ENCODE results near the gene PKN1.

Gene PKN1

DNA sequence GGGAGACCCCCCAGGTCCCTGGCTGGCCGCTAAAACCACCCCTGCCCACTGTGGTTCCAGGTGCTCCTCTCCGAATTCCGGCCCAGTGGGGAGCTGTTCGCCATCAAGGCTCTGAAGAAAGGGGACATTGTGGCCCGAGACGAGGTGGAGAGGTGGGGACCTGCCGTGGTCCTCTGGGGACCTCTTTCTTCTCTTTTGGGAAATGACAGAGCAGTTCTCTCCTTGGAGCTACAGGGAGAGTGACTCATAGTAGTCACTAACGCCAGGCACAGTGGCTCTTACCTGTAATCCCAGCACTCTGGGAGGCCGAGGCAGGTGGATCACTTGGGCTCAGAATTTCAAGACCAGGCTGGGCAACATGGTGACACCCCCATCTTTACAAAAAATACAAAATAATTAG is 34.7 kb downstream of the PKN1 start:
- no peak for DNase-seq

DNA sequence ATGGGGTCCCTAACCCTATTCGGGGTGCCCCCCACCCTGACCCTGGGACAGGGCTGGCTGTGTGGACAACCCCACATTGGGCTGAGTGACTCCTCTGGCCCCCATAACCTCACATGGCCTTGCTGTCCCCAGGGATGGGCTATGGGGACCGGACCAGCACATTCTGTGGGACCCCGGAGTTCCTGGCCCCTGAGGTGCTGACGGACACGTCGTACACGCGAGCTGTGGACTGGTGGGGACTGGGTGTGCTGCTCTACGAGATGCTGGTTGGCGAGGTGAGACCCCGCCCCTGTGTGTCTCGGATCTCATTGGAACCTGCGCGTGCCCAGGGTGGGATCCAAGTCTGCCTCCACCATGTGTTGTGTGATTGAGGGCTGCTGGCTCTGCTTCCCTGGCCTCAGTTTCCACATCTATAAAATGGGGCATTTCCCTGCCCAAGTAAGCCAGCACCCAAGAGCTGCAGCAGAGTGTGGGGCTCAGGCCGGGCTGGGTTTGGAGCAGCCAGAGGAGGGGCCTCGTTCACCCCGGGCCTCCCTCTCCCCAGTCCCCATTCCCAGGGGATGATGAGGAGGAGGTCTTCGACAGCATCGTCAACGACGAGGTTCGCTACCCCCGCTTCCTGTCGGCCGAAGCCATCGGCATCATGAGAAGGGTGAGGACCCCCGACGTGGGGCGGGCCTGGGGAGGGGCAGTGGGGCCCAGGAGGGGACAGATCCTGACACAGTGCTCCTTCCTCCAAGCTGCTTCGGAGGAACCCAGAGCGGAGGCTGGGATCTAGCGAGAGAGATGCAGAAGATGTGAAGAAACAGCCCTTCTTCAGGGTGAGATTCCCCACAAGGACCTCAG is 37.1 kb downstream of the PKN1 start:
- DNase-seq = no peak

DNA sequence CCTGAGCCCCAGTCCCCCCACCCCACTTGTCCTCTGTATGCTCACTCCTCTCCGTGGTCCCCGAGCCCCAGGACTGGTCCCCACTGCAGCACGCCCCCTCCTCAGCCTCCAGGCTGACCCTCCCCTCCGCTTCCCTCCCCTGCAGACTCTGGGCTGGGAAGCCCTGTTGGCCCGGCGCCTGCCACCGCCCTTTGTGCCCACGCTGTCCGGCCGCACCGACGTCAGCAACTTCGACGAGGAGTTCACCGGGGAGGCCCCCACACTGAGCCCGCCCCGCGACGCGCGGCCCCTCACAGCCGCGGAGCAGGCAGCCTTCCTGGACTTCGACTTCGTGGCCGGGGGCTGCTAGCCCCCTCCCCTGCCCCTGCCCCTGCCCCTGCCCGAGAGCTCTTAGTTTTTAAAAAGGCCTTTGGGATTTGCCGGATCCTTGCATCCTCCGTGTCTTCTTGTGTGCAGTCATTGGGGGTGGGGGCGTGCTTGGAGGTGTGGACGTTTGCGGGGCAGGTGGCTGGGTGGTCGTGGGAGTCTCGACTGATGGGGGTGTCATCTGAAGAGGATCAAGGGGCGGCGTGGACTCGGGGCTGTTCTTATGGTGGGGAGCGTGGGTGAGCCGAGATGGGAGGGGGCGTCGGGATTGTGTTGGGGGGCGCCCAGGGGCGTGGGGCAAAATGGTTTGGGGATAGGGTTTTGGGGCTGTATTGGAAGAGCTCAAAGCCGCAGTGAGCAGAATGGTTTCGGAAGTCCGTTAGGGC is 38.5 kb downstream of the PKN1 start:
- DNase-seq = no peak

DNA sequence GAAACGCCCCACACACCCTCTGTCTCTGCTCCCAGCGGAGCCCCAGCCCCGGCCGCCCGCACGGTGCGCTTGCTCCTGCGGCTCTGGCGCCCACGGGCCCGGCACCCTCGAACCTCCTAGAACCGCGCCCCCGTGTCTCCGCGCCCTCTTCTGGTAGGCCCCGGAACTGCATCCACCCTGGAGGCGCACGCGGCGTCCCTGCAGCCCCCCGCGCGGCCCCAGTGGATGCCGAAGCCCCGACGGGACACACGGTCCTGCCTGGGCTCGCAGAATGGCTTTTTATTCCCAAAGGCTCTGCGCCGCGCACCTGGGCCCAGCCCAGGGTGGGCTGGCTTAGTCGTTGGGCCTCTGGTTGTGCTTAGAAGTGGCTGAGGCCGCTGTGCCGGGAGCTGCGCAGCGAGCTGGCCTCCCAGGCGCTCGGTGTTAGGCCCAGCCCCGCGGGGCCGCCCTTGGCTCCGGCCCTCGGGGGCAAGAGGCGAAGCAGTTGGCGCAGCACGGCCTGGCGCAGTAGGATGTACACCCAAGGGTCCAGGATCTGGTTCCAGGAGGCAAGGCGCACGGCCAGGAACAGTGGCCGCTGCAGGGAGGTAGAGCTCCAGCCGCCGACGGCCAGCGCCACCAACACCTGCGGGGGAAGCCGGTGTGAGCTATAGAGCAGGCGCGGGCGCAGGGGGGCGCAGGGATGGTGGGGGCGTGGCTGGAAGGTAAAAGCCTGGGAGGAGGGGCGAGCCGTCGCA is 39.3 kb downstream of the PKN1 start:
- DNase-seq = peak; percentile 90

DNA sequence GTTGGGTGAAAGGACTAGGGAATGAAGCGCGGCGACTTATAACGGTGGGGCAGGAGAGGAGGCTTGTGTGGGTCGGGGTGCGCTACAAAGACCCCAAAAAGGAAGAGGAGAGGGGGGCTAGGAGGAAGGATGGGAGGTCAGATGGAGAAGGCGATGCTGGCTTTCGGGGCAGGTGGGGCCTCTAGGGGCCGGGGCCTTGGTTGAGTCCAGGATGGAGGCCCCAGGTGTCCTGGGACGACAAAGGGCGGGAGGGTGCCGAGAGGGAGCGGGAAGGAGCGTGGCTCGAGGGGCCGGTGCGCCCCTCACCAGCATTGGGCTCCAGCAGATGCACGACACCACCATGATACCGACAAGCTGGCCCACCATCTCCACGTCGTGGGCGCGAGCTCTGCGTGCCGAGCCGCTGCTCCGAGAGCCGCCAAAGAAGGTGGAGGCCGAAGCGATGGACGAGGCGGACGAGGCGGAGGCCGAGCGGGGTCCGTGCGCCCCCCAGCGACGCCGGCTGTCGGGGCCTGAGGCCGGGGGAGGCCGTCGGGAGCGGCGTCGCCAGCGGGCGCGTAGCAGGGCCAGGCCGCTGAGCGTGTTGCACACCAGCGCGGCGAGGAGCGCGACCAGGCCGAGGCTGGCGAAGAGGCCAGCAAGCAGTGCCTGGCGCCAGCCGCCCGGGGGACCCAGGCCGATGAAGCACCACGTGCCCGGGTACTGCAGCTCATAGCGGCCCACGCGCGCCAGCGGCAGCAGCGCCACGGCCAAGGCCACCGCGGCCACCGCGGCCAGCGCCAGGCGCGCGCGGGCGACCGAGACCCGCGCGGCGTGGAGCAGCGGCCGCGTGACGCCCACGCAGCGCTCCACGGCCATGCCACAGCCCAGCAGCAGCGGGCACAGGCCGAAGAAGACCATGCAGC is 40.2 kb downstream of the PKN1 start:
- no peak for DNase-seq

DNA sequence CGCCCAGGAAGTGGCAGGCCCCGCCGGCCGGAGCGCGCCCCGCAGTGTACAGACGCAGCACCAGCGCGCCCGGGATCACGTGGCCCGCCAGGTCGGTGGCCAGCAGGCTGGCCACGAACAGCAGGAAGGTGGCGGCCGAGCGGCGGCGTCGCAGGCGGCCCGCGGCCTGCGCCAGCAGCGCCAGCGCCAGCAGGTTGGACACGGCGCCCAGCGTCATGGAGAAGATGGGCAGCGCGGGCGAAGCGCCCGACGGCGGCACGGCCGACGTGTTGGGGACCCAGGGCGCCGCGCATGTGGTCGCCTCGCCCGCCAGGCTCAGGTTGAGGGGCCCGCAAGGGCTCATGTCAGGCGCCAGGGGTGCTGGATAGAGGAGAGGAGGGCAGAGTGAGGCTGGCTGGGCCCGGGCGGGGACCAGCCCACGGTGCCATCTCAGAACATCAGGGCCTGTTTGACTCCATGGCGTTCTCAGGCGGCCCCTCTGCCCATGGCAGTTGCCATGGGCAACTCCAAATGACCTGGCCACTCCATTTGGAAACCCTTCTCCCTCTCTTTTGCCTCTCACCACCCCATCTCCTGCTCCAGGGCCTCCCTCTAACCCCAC is 41.0 kb downstream of the PKN1 start:
- no peak for DNase-seq

DNA sequence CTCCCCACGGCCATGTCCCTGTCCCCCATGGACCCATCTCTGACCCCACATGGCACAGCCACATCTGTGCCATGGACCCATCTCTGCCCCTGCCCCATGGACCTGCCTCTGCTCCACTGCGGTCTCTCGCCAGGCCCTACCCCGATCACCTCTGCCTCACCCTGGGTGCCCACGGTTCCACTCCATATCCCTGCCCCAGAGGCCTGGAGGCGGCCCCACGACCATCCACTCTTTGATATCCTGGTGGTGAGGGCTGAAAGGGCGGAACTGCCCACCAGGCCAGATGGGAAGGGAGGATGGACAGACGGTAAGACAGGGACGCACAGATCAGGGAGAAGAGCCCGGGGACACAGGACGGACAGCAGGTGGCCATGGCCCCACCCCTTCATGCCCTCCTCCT is 41.7 kb downstream of the PKN1 start:
- DNase-seq = no peak

DNA sequence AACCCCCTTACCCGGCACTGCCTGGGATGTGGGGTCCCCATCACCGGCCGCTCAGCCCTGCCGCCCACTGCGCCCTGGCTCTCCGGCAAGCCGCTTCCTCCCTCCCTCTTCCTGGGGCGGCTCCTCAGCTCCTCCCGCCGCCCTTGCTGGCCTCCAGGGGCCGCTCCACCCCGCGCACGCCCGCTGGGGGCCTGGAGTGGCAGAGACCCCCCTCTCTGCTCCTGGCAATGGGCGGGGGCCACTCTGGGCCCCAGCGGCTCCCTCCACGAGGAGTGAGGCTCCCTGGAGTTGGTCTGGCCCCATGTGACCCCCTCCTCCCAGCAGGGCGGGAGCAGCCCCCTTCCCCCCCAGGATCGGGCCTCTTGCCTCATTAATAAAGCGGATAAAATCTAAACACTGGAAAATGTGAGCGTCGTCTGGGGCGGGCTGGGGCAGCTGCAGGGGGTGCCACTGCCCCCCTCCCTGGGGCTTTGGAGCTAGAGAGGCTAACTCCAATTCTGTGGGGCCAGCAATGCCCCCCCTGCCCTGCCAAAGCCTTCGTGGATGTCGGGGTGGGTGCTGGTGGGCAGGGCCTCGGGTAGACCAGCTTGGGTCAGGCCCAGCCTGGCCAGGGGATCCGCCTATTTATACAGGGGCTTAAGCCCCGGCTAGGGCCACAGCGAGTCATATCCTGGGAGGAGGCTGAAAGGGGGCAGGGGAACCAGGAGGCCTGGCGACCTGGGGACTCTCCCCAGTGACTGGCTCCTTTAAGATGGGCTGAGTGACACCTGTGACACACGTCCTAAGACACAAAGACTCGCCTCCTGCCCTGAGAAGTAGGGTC is 42.4 kb downstream of the PKN1 start, which contains the start of gene PTGER1:
PTGER1 (minus strand) TSS at position 104 of the 823 bp plus-strand sequence. CDS start 1,034 bp downstream, outside the sequence.
- no peak for DNase-seq

DNA sequence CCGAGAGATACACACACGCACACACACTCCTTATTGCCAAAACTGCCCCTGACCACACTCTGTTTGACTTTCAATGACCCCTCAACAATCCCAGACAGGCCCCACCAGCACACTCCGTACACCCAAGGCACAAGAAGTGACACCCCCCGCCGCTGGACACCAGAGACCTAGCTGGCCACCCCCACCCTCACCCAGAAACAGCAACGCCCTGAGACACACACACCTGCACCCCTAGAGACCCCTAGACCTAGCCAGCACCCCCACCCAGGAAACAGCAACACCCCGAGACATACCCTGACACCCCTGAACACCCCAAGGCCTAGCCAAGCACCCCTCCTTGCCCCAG is 43.2 kb downstream of the PKN1 start:
- no peak for DNase-seq

DNA sequence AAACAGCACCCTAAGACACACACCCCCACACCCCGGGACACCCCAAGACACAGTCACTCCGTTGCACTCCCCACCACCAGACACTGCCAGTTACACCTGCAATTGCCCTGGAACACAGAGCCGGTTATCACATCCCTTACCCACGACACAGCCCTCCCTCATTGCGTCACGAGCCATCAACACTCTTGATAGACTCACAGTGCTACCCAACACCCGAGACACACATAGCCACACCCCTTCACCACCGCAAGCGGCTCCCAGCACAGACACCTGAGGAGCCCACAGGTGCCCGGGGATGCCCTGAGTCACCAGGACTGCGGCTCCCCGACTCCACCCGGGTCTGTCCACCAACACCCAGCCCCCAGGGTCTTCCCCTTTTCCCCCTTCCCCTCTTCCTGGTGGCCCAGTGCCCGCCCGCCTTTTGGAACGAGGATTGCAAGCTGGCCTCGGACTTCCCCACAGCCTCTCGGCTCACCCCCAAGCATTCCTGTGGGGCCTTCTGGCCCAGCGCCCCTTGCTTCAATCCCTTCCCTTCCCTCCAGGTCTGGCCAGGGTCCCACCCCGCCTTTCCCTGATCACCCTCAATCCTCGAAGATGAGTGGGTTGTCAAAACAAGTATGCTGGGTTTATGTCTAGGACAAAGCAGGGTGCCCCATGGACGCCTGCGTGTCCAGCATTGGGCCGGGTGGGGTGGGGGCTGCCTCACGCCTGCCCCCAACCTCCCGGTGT is 43.7 kb downstream of the PKN1 start:
- no peak for DNase-seq

DNA sequence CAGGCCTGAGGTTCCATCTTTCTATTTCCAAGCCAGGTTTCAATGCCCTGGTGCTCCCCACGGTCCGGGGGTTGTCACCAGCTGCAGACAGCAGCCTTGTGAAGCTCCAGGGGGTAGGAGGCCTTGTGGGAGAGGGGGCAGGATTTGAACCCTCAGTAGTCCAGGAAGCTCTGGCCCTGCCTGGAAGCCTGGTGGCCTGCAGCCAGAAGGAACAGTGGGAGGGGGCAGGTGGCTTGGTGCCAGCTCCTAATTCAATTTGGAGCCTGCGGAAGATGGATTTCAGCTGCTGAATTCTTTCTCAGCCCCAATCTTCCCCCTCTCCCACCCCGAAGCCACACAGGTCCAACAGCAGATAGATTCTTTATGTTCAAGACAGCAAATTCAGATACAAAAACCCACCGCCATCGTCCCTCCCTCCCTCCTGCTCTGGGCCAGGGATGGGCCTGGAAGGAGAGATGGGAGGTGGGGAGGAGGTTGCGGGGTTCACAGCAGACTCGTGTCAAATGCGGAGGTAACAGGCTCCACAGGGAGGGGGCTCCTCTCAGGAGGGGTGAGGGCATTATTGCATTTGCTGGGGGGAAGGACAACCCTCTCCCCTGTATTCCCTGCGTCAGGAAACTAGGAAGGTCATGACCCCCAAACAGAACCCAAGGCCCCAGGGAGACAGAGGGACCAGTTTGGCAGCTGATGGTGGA is 44.5 kb downstream of the PKN1 start:
- no peak for DNase-seq

DNA sequence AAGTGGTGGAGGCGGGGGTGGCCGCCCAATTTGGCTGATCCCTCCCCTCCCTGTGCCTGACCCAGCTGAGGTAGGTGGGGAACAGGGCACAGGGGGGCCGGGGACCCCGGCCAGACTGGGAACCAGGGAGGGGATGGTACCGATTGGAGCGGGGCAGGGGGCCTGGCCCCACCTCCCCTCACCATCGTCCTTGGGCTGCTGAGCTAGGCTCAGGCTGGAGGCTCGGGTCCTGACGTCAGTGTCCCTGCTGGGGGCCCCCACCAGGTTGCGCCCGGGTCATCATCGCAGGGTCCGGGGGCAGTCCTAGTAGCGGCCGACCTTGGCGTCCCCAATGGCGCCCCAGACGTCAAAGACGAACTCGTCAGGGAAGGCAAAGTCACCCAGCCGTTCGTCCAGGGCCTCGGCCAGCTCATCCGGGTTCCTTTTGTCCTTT is 45.0 kb downstream of the PKN1 start:
- no peak for DNase-seq

DNA sequence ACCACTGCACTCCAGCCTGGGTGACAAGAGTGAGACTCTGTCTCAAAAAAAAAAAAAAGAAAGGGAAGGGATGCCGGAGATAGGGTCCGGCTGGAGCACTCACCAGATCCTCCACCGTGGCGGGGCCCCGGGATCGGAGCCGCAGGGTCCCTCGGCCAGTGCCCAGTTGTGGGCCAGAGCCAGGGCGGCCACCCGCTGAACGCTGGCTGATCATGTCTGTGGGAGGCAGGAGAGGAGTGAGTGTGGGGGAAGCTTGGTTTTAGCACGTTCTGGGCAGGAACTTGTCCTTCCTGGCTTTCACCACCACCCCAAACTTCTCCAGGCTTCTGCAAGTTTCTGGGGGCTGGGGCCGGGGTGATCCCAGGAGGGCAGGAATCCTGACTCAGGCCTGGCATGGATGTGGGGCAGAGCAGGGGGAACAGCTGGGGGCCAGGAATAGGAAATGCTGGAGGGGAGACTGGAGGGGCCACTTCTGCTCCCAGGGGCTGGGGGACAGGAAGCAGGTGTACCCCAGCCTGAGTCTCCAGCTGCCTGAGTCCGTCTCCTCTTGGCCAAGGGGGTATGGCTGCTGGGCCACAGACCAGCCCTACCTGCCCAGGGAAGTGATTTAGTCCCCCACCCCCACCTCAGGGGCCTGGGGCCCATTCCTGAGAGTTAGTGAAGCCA is 46.3 kb downstream of the PKN1 start:
- no peak for DNase-seq

DNA sequence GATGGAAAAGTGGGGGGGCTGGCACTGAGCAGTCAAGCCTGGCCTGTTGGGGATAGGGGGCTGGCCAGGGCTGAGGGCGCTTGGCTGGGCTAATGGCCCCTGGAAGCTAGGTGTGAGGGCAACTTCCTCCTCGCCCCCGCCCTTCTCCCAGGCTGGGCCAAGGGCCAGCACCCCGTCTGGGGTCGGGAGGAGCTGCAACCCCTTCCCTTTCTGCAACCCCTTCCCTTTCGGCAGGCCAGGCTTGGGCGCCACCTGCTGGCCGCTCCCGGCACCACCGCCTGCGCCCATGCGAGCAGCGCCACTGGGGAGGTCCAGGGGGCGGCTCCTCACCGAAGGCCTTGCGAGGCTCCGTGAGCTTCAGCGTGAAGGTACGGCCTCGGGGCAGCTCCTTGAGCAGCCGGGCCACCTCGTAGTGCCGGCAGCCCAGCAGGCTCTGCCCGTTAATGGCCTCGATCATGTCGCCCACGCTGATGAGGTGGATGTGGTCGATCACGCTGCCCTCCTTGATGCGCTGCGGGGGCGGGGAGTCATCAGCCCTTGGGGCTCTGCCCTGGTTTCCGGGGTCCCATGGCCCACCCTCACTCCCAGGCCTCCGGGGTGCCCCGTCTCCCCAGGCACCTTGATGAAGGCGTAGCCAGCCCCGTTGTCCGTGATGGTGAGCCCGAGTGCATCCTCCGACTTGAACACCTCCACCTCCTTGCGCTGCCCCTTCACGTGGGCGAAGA is 47.0 kb downstream of the PKN1 start:
- peak; percentile 55 for DNase-seq

DNA sequence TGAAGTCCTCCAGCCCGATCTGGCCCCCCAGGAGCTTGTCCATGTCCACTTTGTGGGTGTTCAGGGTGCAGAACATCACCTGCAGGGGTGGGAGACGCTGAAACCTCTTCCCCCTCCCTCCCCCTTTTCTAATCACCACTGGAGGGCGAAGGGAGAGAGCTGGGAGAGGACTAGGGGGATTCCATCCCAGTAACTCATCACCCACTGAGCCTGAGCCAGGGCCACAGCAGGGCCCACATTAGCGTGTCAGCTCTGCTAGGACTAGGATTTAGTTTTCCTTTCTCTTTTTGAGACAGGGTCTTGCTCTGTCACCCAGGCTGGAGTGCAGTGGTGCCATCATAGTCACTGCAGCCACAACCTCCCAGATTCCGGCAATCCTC is 47.6 kb downstream of the PKN1 start:
- no peak for DNase-seq

DNA sequence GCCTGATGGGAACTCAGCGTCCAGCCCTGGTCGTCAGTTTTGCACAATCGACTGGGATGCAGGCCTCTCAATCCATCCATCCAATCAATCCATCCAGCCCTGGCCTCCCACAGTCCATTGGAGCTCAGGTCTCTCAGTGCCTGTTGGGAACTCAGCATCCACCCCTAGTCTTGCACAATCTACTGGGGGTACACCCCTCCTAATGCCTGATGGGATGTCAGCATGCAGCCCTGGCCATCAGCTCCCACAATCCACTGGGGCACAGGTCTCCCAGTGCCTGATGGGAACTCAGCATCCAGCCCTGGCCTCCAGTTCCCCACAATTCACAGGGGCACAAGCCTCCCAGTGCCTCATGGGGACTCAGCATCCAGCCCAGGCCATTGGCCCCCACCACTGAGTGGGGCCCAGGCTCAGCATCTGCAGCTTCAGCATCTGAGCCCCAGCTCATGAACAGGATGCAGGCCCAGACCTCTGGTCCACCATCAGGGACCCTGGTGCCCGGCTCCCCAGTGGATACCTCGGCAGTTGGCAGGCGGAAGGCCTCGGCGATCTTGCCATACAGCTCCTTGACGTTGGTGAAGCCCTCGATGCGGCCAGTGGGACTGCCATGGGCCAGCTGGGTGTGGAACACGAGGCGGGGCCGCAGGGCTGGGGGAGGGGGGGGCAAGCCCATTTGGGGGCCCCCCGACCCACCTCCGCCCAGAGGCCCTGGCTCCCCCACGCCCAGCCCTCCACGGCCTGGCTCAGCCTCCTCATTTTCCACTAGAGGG is 49.3 kb downstream of the PKN1 start:
- no peak for DNase-seq

DNA sequence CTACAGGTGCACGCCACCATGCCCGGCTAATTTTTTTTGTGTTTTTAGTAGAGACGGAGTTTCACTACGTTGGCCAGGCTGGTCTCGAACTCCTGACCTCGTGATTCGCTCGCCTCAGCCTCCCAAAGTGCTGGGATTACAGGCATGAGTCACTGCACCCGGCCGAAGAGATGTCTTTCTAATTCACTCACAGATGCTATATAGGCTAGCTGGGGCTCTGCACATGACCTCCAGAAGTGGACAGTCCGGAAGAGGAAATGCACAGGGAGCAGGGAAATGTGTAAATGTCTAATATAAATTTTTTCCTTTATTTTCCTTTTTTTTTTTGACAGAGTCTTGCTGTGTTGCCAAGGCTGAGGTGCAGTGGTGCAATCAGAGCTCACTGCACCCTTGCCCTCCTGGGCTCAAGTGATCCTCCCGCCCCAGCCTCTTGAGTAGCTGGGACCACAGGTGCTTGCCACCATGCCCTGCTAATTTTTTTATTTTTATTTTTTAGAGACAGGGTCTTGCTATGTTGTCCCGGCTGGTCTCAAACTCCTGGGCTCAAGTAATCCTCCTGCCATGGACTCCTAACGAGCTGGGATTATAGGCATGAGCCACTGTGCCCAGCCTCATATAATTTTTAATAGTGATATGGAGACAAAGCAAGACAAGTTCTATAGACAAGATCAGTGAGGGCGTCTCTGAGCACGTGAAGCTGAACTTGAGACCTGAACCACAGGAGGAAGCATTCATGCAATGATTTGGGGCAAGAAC is 54.4 kb downstream of the PKN1 start:
- DNase-seq = no peak
